Gastroesophageal sphincter (tissue), 4 donors: Measurements from ENCODE around the gene MAMSTR. TPM values are rescaled to one million over a fixed set of nuclear protein-coding genes. Genes with fewer than 3 reads are reported as not detected.
"Not testable (repeated sequence)": the region's sequence is repeated elsewhere in the genome, so short reads cannot be mapped to it uniquely, and the experiment has no call there.

Experiments
- ATAC-seq: fragments of 150-250 bp; one replicate; pipeline ENCODE4 v1.9.1; 2016; ENCODE audit warnings: mild to moderate bottlenecking, moderate library complexity
- H3K27ac ChIP-seq, 4 donors: fragments of 200-600 bp; sonication (generic) in 3 of 4; 1 replicate in 3 of 4; 2 replicates in 1 of 4; pipeline ENCODE4 v1.5.1; 2016 to 2019
- H3K27me3 ChIP-seq: fragments of 200-600 bp; sonication (generic); one replicate; pipeline ENCODE4 v1.5.1; 2019
- H3K36me3 ChIP-seq, 2 donors: fragments of 200-600 bp; sonication (generic); one replicate each; pipeline ENCODE4 v1.5.1; 2019; ENCODE audit warnings: control low read depth in 1 of 2
- H3K4me1 ChIP-seq, 3 donors: fragments of 200-600 bp; sonication (generic); 1 replicate in 2 of 3; 2 replicates in 1 of 3; pipeline ENCODE4 v1.5.1; 2016 to 2019; ENCODE audit warnings: control low read depth in 2 of 3
- H3K4me3 ChIP-seq, 2 donors: fragments of 200-600 bp; sonication (generic); one replicate each; pipeline ENCODE4 v1.5.1; 2019; ENCODE audit warnings: mild to moderate bottlenecking in 1 of 2, moderate library complexity in 1 of 2
- H3K9me3 ChIP-seq, 3 donors: fragments of 200-600 bp; sonication (generic); one replicate each; pipeline ENCODE4 v1.5.1; 2017 to 2019; ENCODE audit warnings: control low read depth in 2 of 3
- CTCF ChIP-seq, 4 experiments: fragments of 200-600 bp in 2 of 4; fragments of 450-650 bp in 2 of 4; sonication (generic) in 1 of 4; IDR thresholded peaks; one replicate each; pipeline ENCODE4 v1.5.1; 2017 to 2019; ENCODE audit warnings: antibody characterized with exemption in 4 of 4, mild to moderate bottlenecking in 2 of 4, moderate library complexity in 2 of 4
- EP300 ChIP-seq: sonication (generic); formaldehyde crosslinking; IDR thresholded peaks from one replicate; pipeline ENCODE4 v1.6.1; 2017; ENCODE audit warnings: antibody characterized with exemption, mild to moderate bottlenecking
- POLR2A ChIP-seq, 2 donors: fragments of 450-650 bp; IDR thresholded peaks; one replicate each; pipeline ENCODE4 v1.6.1; 2017; ENCODE audit warnings: antibody characterized with exemption in 2 of 2, mild to moderate bottlenecking in 2 of 2, moderate library complexity in 1 of 2
- POLR2AphosphoS5 ChIP-seq: sonication (generic); formaldehyde crosslinking; IDR thresholded peaks from one replicate; pipeline ENCODE4 v1.6.1; 2017; ENCODE audit warnings: antibody characterized with exemption
- WGBS, 2 donors: methylation state at CpG; one replicate each; pipeline ENCODE4 v1.1.5; 2018; ENCODE audit warnings: low coverage in 1 of 2; 5-methylcytosine and 5-hydroxymethylcytosine counted together
- total RNA-seq, 4 donors: library from RNA; depleted of rRNA; stranded (reverse); fragments of >200 nt; gene quantifications; one replicate each; pipeline ENCODE4 v1.1.0, GENCODE V29; 2016

MAMSTR gene
- total RNA-seq, 4 donors from 2014 or later, result 0.25 to 3.7 (median 1.3) TPM

GRCh38 chr19:48689449-48689848 lies 30.1 kb downstream of the MAMSTR start:
- whole genome bisulfite sequencing, 2 donors, result 37% methylated on average over 6 to 7 of the region's 7 CpGs
- TF ChIP-seq POLR2AphosphoS5, result no peak
- no peak for TF ChIP-seq EP300
- no peak for TF ChIP-seq CTCF (IDR thresholded peaks at IDR 0.05)
- no peak for TF ChIP-seq POLR2A (IDR thresholded peaks at IDR 0.05)
- Histone ChIP-seq H3K4me3 (no peak overlapping the region), H3K27me3 (no peaks in the 10 kb centered on the region), H3K4me1 (peaks cover 0 to 8% (median 0%) of the 10 kb centered on the region in 3 donors), H3K9me3 (no peaks in the 10 kb centered on the region), H3K36me3 (no peaks in the 10 kb centered on the region), H3K27ac (no peak overlapping the region)
- ATAC-seq, result no peak

GRCh38 chr19:48687776-48688175 lies 31.7 kb downstream of the MAMSTR start:
- no peaks in the 10 kb centered on the region for H3K36me3 ChIP-seq
- H3K27ac ChIP-seq, result no peak overlapping the region
- TF ChIP-seq POLR2A (IDR thresholded peaks at IDR 0.05) (no peak), CTCF (IDR thresholded peaks at IDR 0.05) (no peak), EP300 (no peak), POLR2AphosphoS5 (no peak)
- no peaks in the 10 kb centered on the region for H3K9me3 ChIP-seq
- H3K27me3 ChIP-seq, result no peaks in the 10 kb centered on the region
- ATAC-seq, result no peak
- 88% methylated on average over 3 of the region's 3 CpGs; no CpG with 5 or more reads in 1 of the 2 donors for WGBS, 2 donors
- H3K4me1 ChIP-seq, result peaks cover 0 to 11% (median 0%) of the 10 kb centered on the region in 3 donors
- no peak overlapping the region for H3K4me3 ChIP-seq

DNA sequence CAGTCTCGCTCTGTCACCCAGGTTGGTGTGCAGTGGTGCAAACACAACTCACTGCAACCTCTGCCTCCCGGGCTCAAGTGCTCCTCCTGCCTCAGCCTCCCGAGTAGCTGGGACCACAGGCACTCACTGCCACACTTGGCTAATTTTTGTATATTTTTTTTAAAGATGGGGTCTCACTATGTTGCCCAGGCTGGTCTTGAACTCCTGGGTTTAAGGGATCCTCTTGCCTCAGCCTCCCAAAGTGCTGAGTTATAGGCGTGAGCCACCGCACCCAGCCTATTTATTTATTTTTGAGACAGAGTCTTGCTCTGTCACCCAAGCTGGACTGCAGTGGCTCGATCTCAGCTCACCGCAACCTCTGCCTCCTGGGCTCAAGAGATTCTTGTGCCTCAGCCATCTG lies 32.9 kb downstream of the MAMSTR start:
- ATAC-seq, H3K27me3 ChIP-seq, H3K4me3 ChIP-seq, H3K9me3 ChIP-seq, H3K36me3 ChIP-seq, H3K27ac ChIP-seq: not testable (repeated sequence)
- H3K4me1 ChIP-seq, result peaks cover 0 to 11% (median 0%) of the 10 kb centered on the region in 3 donors
- 80 to 88% methylated on average over 2 to 6 of the region's 7 CpGs for WGBS, 2 donors

- WGBS, 2 donors, result 89% methylated on average over 3 of the region's 3 CpGs; no CpG with 5 or more reads in 1 of the 2 donors
- no peaks in the 10 kb centered on the region for H3K36me3 ChIP-seq
- H3K4me3 ChIP-seq, result no peak overlapping the region
- no peak for ATAC-seq
- TF ChIP-seq EP300 (no peak), POLR2A (IDR thresholded peaks at IDR 0.05) (no peak), POLR2AphosphoS5 (no peak), CTCF (IDR thresholded peaks at IDR 0.05) (no peak)
- no peaks in the 10 kb centered on the region for H3K27me3 ChIP-seq
- no peak overlapping the region for H3K27ac ChIP-seq
- no peaks in the 10 kb centered on the region for H3K9me3 ChIP-seq
- peaks cover 0 to 11% (median 0%) of the 10 kb centered on the region in 3 donors for H3K4me1 ChIP-seq
Measured at GRCh38 chr19:48686088-48686487, 33.4 kb downstream of the MAMSTR start.

- H3K36me3 ChIP-seq, result no peaks in the 10 kb centered on the region
- no peak overlapping the region for H3K27ac ChIP-seq
- H3K4me1 ChIP-seq, result peaks cover 0 to 11% (median 0%) of the 10 kb centered on the region in 3 donors
- no peaks in the 10 kb centered on the region for H3K9me3 ChIP-seq
- no peak for ATAC-seq
- H3K4me3 ChIP-seq, result no peak overlapping the region
- TF ChIP-seq CTCF (IDR thresholded peaks at IDR 0.05), result no peak
- TF ChIP-seq POLR2AphosphoS5, result no peak
- TF ChIP-seq POLR2A (IDR thresholded peaks at IDR 0.05), result no peak
- TF ChIP-seq EP300, result no peak
- WGBS, 2 donors, result 87 to 95% methylated on average over 5 to 6 of the region's 9 CpGs
- no peaks in the 10 kb centered on the region for H3K27me3 ChIP-seq
Measured at GRCh38 chr19:48685583-48685982, 33.9 kb downstream of the MAMSTR start.
